ENCODE data around the gene PI4KA.
"Not testable (repeated sequence)": the region's sequence is repeated elsewhere in the genome, so short reads cannot be mapped to it uniquely, and the experiment has no call there.

Gene PI4KA

GRCh38 chr22:20720692-20721408, 137.8 kb downstream of the PI4KA start:
- no peak for DNase-seq

- not testable (repeated sequence) for DNase-seq
Observed at GRCh38 chr22:20718727-20719126, 139.9 kb downstream of the PI4KA start.

GRCh38 chr22:20717981-20718380, 140.6 kb downstream of the PI4KA start:
- not testable (repeated sequence) for DNase-seq

GRCh38 chr22:20717213-20717866, 141.3 kb downstream of the PI4KA start:
- not testable (repeated sequence) for DNase-seq

- not testable (repeated sequence) for DNase-seq
Observed at GRCh38 chr22:20713116-20713515, 145.5 kb downstream of the PI4KA start.

- not testable (repeated sequence) for DNase-seq
Observed at GRCh38 chr22:20709966-20710365, 148.6 kb downstream of the PI4KA start.

GRCh38 chr22:20707549-20708118, 151.0 kb downstream of the PI4KA start:
- DNase-seq, result not testable (repeated sequence)

- DNase-seq, result not testable (repeated sequence)
Observed at GRCh38 chr22:20703816-20704609, 154.6 kb downstream of the PI4KA start.

- DNase-seq, result not testable (repeated sequence)
Observed at GRCh38 chr22:20703414-20703806, 155.2 kb downstream of the PI4KA start.

GRCh38 chr22:20702546-20703413, 155.8 kb downstream of the PI4KA start:
- peak; percentile 99 for DNase-seq

- not testable (repeated sequence) for DNase-seq
Observed at GRCh38 chr22:20702175-20702545, 156.5 kb downstream of the PI4KA start.

- DNase-seq, result peak; percentile 2
Observed at GRCh38 chr22:20701680-20702136, 156.9 kb downstream of the PI4KA start.

- not testable (repeated sequence) for DNase-seq
Observed at GRCh38 chr22:20700347-20700746, 158.3 kb downstream of the PI4KA start.

GRCh38 chr22:20699856-20700255, 158.8 kb downstream of the PI4KA start:
- DNase-seq, result not testable (repeated sequence)

GRCh38 chr22:20697481-20698113, 161.0 kb downstream of the PI4KA start:
- DNase-seq, result peak; percentile 86

GRCh38 chr22:20696056-20696455, 162.6 kb downstream of the PI4KA start:
- not testable (repeated sequence) for DNase-seq

GRCh38 chr22:20695205-20695604, 163.4 kb downstream of the PI4KA start:
- not testable (repeated sequence) for DNase-seq

GRCh38 chr22:20694256-20694655, 164.4 kb downstream of the PI4KA start:
- not testable (repeated sequence) for DNase-seq

- not testable (repeated sequence) for DNase-seq
Observed at GRCh38 chr22:20692926-20693325, 165.7 kb downstream of the PI4KA start.

GRCh38 chr22:20690586-20691317, 167.9 kb downstream of the PI4KA start:
- DNase-seq, result not testable (repeated sequence)

Measured in suppressor macrophage treated with lipopolysaccharide for 4 hours (primary cell).